OCI-LY7 (cell line): ENCODE measurements around the gene ADGRD1. TPM values are rescaled to one million over a fixed set of nuclear protein-coding genes. Genes with fewer than 3 reads are reported as not detected.

Source experiments
- BruUV-seq: library from RNA; stranded (reverse); fragments of 400-500 nt; replicated peaks from 2 replicates; lab custom pipeline; 2021; lab: Mats Ljungman, UMichigan
- CTCF ChIA-PET: fragments of 300-600 bp; sonication (Branson Sonifier 250); formaldehyde crosslinking; loops from one replicate; lab custom pipeline; 2022; ENCODE audit warnings: antibody characterized with exemption; ENCODE audit not compliant: unreplicated experiment; lab: Charles Lee
- POLR2A ChIA-PET: fragments of 300-600 bp; sonication (Branson Sonifier 250); formaldehyde crosslinking; loops from one replicate; lab custom pipeline; 2022; ENCODE audit warnings: antibody characterized with exemption; lab: Charles Lee
- DNase-seq: peaks from one replicate; pipeline ENCODE4 v3.0.0-alpha.2; 2015; ENCODE audit warnings: low spot score
- H2AFZ ChIP-seq: fragments of 200-600 bp; sonication (generic), shearing (Covaris generic); 2 replicates; pipeline ENCODE4 v1.6.1; 2014; ENCODE audit warnings: mild to moderate bottlenecking, antibody characterized with exemption, low read length, moderate library complexity
- H3K27ac ChIP-seq: fragments of 200-600 bp; sonication (generic); 2 replicates; pipeline ENCODE4 v1.5.1; 2014; ENCODE audit warnings: mixed run types, low read depth, mild to moderate bottlenecking, moderate library complexity, low read length, inconsistent platforms; ENCODE audit not compliant: poor library complexity, severe bottlenecking
- H3K36me3 ChIP-seq: fragments of 200-600 bp; sonication (generic); 2 replicates; pipeline ENCODE4 v1.6.1; 2014; ENCODE audit warnings: mild to moderate bottlenecking, antibody characterized with exemption, low read length, moderate library complexity, mixed read lengths; ENCODE audit not compliant: insufficient read depth
- H3K4me1 ChIP-seq: fragments of 200-600 bp; sonication (generic); 2 replicates; pipeline ENCODE4 v1.5.1; 2014; ENCODE audit warnings: mild to moderate bottlenecking, low read length; ENCODE audit not compliant: insufficient read depth, poor library complexity, severe bottlenecking
- H3K4me2 ChIP-seq: fragments of 200-600 bp; sonication (generic); 2 replicates; pipeline ENCODE4 v1.6.1; 2014; ENCODE audit warnings: mild to moderate bottlenecking, low read length
- H3K4me3 ChIP-seq: fragments of 200-600 bp; sonication (generic); 2 replicates; pipeline ENCODE4 v1.5.1; 2014; ENCODE audit warnings: mild to moderate bottlenecking, low read depth, low read length; ENCODE audit not compliant: poor library complexity, severe bottlenecking
- H3K79me2 ChIP-seq: fragments of 200-600 bp; sonication (generic); 2 replicates; pipeline ENCODE4 v1.6.1; 2016; ENCODE audit warnings: low read depth, mild to moderate bottlenecking, low read length, moderate library complexity, mixed read lengths; ENCODE audit not compliant: insufficient read depth
- H3K9me2 ChIP-seq: fragments of 200-600 bp; sonication (generic); 2 replicates; pipeline ENCODE4 v1.6.1; 2016; ENCODE audit warnings: mild to moderate bottlenecking, low read length, mixed read lengths; ENCODE audit not compliant: insufficient read depth
- H3K9me3 ChIP-seq: fragments of 200-600 bp; sonication (generic); 2 replicates; pipeline ENCODE4 v1.6.1; 2014; ENCODE audit warnings: mild to moderate bottlenecking, mixed run types, low read length, mixed read lengths
- H4K20me1 ChIP-seq: fragments of 200-600 bp; sonication (generic); 2 replicates; pipeline ENCODE4 v1.6.1; 2014; ENCODE audit warnings: mild to moderate bottlenecking, antibody characterized with exemption, low read length, moderate library complexity, mixed read lengths; ENCODE audit not compliant: insufficient read depth
- CTCF ChIP-seq: fragments of 200-600 bp; sonication (generic); conservative IDR thresholded peaks from 2 replicates; pipeline ENCODE4 v1.5.1; 2014; ENCODE audit warnings: mild to moderate bottlenecking, antibody characterized with exemption, low read length, moderate library complexity, mixed read lengths
- EZH2phosphoT487 ChIP-seq: fragments of 200-600 bp; sonication (generic); IDR thresholded peaks from 2 replicates; pipeline ENCODE4 v1.6.1; 2018; ENCODE audit warnings: low read depth, borderline replicate concordance, mild to moderate bottlenecking, mixed run types, antibody characterized with exemption, low read length, moderate library complexity, mixed read lengths
- intact Hi-C: fragments of 100-400 bp; cut with micrococcal nuclease; formaldehyde crosslinking; loops from one replicate; pipeline ENCODE4 v1.10.0; 2022; ENCODE audit not compliant: unreplicated experiment
- total RNA-seq, 2 experiments: library from RNA; depleted of rRNA in 1 of 2; stranded (reverse); fragments of >200 nt in 1 of 2; shearing (Covaris generic) in 1 of 2; gene quantifications; 2 replicates each; pipeline ENCODE4 v1.2.3, GENCODE V29; 2014 to 2022

Gene ADGRD1
- total RNA-seq, 2 experiments from 2014 or later = 1.0 to 1.7 TPM

GRCh38 chr12:131129839-131130238 lies 176.1 kb downstream of the ADGRD1 start:
- Histone ChIP-seq H3K4me1 (no peaks in the 10 kb centered on the region), H3K9me2 (no peaks in the 10 kb centered on the region), H3K27ac (no peak overlapping the region), H3K79me2 (no peaks in the 10 kb centered on the region), H2AFZ (no peak overlapping the region), H3K9me3 (no peaks in the 10 kb centered on the region), H3K36me3 (no peaks in the 10 kb centered on the region), H3K4me3 (no peak overlapping the region), H3K4me2 (no peak overlapping the region), H4K20me1 (no peaks in the 10 kb centered on the region)
- no peak for TF ChIP-seq EZH2phosphoT487
- POLR2A ChIA-PET = no interaction called here
- no peak for DNase-seq
- intact Hi-C loops = loop anchor here (5.0 to 10.0 kb wide), 2 partner anchors 305 to 368 kb away; no protein-coding TSS in a partner anchor
- CTCF ChIA-PET = no interaction called here
- no TSS peak for BruUV-seq

GRCh38 chr12:131130311-131130911 lies 176.7 kb downstream of the ADGRD1 start:
- TF ChIP-seq EZH2phosphoT487 = no peak
- no peak for TF ChIP-seq CTCF
- Histone ChIP-seq H3K9me2 (no peaks in the 10 kb centered on the region), H3K4me3 (no peak overlapping the region), H3K4me1 (no peaks in the 10 kb centered on the region), H4K20me1 (no peaks in the 10 kb centered on the region), H3K36me3 (no peaks in the 10 kb centered on the region), H3K27ac (no peak overlapping the region), H3K79me2 (no peaks in the 10 kb centered on the region), H2AFZ (no peak overlapping the region), H3K4me2 (no peak overlapping the region), H3K9me3 (no peaks in the 10 kb centered on the region)
- no peak for DNase-seq
- POLR2A ChIA-PET = no interaction called here
- CTCF ChIA-PET = no interaction called here
- intact Hi-C loops = loop anchor here (5.0 to 10.0 kb wide), 2 partner anchors 306 to 368 kb away; no protein-coding TSS in a partner anchor
- BruUV-seq = no TSS peak

GRCh38 chr12:131131077-131131807 lies 177.5 kb downstream of the ADGRD1 start:
- no peak overlapping the region for H2AFZ ChIP-seq
- intact Hi-C loops = loop anchor here (5.0 to 10.0 kb wide), 2 partner anchors 306 to 369 kb away; no protein-coding TSS in a partner anchor
- H3K4me1 ChIP-seq = no peaks in the 10 kb centered on the region
- DNase-seq = no peak
- no peaks in the 10 kb centered on the region for H3K36me3 ChIP-seq
- no peak overlapping the region for H3K4me2 ChIP-seq
- POLR2A ChIA-PET = no interaction called here
- no peak overlapping the region for H3K27ac ChIP-seq
- BruUV-seq = no TSS peak
- TF ChIP-seq CTCF = no peak
- no peak for TF ChIP-seq EZH2phosphoT487
- H3K9me2 ChIP-seq = no peaks in the 10 kb centered on the region
- no peak overlapping the region for H3K4me3 ChIP-seq
- no peaks in the 10 kb centered on the region for H4K20me1 ChIP-seq
- H3K9me3 ChIP-seq = no peaks in the 10 kb centered on the region
- CTCF ChIA-PET = no interaction called here
- H3K79me2 ChIP-seq = no peaks in the 10 kb centered on the region
